ENCODE data around the gene SLC45A1.

Gene SLC45A1

GRCh38 chr1:8384088-8384487 is 66.2 kb downstream of the SLC45A1 start:
- DNase-seq (ENCODE audit: low read depth): no peak
- TF ChIP-seq CTCF (IDR thresholded peaks at IDR 0.05; ENCODE audit: insufficient read depth, low read depth, low read length, missing control alignments): no peak
- no peak overlapping the region for H3K4me3 ChIP-seq (ENCODE audit: low read depth, low read length)

DNA sequence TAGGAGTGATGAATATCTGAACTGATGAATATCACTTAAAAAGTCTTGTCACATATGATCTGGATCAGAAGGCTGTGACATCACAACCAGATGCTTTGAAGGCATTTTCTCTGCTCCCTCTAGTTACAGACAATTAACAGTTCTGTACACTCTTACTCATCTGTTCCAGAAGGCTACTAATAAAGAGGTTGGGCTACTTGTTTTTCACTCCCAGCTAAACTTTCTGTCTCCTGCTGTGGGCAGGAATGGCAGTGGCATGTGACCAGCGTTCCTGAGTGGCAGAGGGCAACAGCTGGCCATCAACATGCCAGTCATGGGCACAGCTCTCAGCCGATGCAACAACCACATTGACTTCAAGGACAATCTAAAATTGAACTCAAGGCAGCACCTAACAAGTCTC is 66.7 kb downstream of the SLC45A1 start:
- H3K4me3 ChIP-seq (ENCODE audit: low read depth, low read length): no peak overlapping the region
- TF ChIP-seq CTCF (IDR thresholded peaks at IDR 0.05; ENCODE audit: insufficient read depth, low read depth, low read length, missing control alignments): no peak
- no peak for DNase-seq (ENCODE audit: low read depth)

DNA sequence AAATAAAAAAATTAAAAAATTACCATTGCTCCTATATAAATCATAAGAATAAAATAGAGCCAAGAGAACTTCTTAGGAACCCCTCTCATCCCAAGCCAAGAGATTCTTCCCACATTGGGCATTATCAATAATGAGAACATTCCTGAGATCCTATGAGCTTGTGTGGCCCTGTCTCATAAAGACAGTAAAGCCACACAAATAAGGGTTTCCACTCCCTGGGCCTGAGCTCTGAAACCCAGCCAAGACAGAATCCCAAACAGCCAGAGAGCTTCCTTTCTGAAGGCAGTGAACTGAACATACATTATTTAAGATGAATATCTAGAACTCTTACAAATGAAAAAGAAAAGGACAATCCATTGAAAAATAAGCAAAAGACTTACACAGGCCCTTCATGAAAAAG is 68.3 kb downstream of the SLC45A1 start:
- TF ChIP-seq CTCF (IDR thresholded peaks at IDR 0.05; ENCODE audit: insufficient read depth, low read depth, low read length, missing control alignments): no peak
- no peak overlapping the region for H3K4me3 ChIP-seq (ENCODE audit: low read depth, low read length)
- DNase-seq (ENCODE audit: low read depth): no peak

- TF ChIP-seq CTCF (IDR thresholded peaks at IDR 0.05; ENCODE audit: insufficient read depth, low read depth, low read length, missing control alignments): no peak
- no peak overlapping the region for H3K4me3 ChIP-seq (ENCODE audit: low read depth, low read length)
- no peak for DNase-seq (ENCODE audit: low read depth)
Measured at GRCh38 chr1:8388732-8389562, 71.0 kb downstream of the SLC45A1 start.

DNA sequence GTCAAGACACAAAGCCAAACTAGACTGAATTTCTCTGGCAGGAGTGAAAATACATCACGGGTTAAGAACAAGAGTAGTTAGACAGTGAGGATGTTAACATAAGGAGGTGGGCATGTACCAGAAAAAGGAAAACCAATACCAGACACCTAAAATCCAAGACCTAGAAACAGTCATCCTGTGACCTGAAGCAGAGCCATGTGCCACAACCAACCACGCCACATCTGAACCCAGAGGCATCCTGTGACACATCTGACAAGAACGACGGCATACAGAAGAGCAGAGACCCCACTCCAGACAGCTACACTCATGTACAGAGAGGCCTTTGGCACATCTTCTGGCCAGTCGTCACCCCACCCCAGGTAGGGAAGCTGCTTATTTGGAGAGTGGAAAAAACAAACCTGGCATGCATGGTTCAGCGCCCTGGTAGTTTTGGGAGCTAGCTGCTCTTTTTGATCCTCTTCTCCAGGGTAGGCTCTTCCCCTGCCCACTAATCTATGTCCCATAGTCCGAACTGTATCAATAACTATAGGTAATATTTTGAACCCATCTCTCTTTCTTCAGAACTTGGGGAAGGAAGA is 72.1 kb downstream of the SLC45A1 start:
- no peak for DNase-seq (ENCODE audit: low read depth)
- no peak overlapping the region for H3K4me3 ChIP-seq (ENCODE audit: low read depth, low read length)
- no peak for TF ChIP-seq CTCF (IDR thresholded peaks at IDR 0.05; ENCODE audit: insufficient read depth, low read depth, low read length, missing control alignments)

DNA sequence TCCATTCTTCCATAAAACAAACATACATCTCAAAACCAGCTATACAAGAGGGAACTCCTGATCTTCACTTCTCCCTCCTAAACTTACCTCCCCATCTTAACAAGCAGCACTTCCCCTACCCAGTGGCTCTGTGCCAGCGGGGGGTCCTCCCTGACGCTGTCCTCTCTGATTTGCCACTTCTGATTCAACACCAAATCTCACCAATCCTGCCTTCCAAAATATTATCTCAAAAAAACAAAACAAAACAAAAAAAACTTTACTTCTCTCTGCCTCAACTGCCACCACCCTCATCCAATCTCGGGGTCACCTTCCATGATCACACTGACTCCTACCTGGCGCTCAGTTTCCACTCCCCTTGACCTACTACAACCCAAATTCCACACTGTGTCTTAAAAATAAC is 72.8 kb downstream of the SLC45A1 start:
- TF ChIP-seq CTCF (IDR thresholded peaks at IDR 0.05; ENCODE audit: insufficient read depth, low read depth, low read length, missing control alignments): no peak

More for the DNA sequence above, 72.8 kb downstream of the SLC45A1 start:
- DNase-seq (ENCODE audit: low read depth): no peak
- H3K4me3 ChIP-seq (ENCODE audit: low read depth, low read length): no peak overlapping the region

All from GM12865 (cell line).